HG03565 (cell line): Measurements from ENCODE around the gene IL6ST.

ENCODE experiments used
- ATAC-seq: cut with Tn5 transposase; IDR thresholded peaks from one replicate; pipeline ENCODE4 v1.9.1; 2021; ENCODE audit warnings: mild to moderate bottlenecking, moderate library complexity; ENCODE audit not compliant: unreplicated experiment

IL6ST gene

DNA sequence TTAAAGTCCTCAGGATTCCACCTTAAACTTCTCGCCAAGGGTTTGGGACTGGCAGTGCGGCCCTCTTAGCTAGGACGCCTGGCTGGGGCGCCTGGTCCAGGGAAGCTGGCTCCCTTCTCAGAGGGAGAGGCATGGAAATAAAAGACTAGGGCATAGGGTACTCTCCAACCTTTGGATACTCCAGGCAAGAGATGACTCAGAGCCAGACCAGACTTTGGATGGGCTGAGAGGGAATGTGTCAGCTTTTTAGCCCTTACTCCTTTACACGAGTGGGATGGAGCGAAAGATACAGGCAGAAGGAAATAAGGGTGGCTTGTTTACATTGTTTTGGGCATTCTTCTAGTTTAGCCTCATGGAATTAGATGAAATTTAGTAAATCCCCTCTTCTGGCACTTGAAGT lies 95.4 kb downstream of the IL6ST start:
- no peak for ATAC-seq

DNA sequence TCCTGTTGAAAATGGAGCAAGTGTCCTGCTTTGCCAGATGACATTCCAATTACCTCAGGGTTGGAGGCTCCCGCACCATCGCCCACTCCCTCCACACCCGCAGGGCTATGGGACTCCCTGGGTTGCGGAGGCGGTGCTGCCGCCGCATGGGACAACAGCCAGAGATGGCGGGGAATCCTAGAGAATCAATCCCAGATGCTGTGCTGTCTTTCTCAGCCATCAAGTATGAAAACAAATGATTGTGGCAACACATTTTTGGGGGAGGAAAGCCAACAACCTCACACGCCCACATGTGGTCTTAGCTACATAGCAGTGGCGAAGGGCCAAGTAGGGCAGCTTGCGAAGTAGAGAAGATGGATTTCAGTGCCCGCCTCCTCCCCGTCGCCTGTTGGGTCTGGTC lies 96.9 kb downstream of the IL6ST start:
- ATAC-seq: no peak

DNA sequence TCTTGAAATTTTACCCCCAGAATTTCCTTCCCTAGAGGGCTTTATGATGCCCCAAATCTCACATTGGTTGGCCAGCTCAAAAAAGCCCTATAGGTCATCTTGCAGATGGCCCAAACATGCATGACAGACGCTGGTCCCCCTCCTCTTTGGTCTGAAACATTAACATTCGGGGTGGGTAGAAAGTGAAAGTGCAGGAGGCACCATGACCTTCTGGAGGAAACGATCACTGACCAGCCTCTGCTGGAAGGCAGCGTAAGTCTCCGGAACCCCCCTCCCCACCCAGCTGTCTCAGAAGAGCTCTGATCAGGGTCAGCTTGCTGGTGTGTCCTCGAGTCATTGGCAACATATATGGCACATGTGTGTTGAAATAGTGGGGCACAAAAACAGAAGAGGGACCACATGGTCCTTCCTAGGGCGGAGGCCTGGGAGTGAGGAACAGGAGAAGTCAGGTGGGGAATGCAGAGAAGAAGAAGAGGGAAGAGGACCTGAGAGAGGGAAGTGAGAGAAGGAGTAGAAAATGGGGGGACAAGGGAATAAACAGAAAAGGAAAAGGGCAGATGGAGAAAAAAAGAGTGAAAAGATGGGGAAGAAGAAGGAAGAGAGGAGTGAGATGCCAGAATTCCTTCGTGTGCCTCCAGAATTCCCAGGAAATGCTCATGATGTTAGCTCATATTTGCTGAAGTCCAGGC lies 97.4 kb downstream of the IL6ST start:
- ATAC-seq: no peak

DNA sequence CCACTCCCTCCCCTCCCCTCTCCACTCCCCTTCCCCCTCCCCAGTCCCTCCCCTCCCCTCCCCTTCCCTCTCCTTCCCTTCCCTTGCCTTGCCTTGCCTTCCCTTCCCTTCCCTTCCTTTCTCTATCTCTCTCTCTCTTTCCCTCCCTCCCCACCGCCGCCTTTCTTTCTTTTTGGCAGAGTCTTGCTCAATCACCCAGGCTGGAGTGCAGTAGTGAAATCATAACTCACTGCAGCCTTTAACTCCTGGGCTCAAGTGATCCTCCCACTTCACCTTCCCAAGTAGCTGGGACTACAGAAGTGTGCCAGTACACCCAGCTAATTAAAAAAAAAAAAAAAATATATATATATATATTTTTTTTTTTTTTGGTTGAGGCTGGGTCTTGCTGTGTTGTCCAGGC lies 98.1 kb downstream of the IL6ST start:
- no peak for ATAC-seq

DNA sequence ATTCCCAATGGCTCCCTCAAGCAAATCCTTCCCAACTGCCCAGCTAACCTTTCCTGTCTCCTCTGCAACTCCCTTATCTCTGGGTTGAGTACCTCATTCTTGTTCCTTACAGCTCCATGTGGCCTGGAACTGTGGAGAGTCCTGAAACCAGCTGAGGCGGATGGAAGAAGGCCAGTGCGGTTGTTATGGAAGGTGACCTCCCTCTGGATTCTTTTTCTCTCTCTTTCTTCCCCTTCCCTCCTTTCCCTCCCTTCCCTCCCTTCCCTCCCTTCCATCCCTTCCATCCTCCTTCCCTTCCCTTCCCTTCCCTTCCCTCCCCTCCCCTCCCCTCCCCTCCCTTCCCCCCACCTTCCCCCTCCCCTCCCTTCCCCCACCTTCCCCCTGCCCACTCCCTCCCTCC lies 98.5 kb downstream of the IL6ST start:
- ATAC-seq: no peak

DNA sequence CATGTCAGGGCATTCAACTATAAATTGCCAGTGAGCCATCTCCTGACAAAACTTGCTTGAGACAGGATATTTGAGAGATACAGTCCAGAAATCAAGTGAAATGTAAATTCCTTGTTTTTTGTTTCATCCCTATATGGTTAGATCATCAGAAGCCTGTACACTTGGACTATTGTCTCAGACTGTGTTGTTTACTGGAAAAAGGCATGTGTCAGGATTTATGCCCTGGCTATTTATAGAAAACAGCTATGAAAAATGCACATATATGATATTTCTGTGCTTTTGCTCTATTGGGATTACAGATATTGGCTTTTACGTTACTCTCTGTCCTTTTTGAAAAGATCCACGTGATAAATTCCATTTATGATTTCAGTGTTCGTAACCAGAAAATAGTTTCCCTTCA lies 99.4 kb downstream of the IL6ST start:
- no peak for ATAC-seq

DNA sequence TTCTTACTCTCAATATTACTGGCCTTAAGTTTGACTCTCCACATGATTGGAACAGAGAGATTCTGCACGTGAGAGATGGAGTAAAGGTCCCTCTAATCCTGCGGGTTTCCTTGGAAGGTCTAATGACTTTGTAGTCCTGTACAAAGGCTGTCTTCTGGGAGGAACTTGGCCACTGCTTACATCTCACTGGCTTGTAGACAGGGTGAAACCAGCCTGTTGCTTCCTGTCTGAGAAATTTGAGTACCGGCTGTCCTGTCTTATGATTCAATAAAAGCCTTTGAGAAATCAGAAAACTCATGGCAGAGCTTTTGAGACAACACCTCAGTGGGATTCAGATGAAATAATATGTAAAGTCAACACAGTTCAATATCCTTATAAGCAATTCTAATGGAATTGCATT lies 100.6 kb downstream of the IL6ST start:
- no peak for ATAC-seq

DNA sequence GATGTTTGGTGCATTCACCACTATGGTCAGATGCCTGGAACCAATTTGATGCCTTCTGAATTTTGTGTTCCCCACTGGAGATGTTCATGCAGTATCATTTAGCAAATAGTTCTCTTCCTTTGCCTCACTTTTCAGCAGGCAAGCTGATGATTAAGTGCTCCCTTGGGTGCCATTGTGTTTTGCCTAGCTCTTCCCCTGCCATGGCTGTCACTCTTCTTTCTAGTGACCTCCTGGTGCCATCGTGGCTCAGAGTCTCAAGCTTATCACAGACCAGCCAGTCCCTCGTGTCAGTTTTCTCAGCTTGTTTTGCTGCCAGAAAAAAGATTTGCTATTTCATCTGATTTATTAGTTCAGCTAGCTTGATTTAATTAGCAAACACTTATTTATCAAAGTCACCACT lies 102.3 kb downstream of the IL6ST start:
- no peak for ATAC-seq

DNA sequence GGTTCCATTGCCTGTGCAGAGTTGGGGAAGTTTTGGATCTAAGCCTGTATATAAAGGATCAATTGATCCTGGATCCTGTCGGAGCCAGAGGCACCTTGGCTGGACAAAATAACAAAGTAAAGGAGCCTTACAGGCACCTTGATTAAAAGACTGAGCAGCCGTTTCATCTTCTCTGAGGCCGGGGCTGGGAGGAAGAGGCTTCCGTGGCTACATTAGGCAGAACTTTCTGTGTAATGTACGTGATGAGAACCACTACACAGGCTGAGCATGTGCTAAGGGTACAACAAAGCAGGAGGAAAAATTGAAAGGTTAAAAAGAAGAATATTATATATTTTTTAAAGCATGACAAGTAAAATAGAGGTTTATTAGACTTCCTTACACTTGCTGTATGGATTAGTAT lies 106.6 kb downstream of the IL6ST start:
- no peak for ATAC-seq

DNA sequence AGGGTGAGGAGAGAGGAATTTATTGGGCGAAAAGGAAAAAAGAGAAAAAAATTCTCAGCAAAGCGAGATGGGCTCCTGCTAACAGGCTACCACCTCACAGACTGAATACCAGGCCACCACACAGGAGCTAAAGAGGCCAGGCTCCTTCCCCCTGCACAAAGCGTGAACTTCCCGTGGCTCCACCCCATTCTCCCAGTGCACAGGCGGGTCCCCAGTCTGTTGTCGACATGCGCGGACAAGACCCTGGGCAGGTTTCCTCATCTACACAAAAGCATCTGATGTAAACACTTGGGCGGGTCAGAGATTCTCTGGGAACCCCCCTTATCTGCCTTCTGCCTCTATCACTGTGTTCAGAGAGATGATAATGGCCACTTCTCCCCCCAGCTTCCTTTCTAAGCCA lies 109.4 kb downstream of the IL6ST start:
- no peak for ATAC-seq
